ENCODE measurements around the gene ZBED3. TPM values are rescaled to one million over a fixed set of nuclear protein-coding genes. Genes with fewer than 3 reads are reported as not detected.

The ZBED3 gene, protein sequence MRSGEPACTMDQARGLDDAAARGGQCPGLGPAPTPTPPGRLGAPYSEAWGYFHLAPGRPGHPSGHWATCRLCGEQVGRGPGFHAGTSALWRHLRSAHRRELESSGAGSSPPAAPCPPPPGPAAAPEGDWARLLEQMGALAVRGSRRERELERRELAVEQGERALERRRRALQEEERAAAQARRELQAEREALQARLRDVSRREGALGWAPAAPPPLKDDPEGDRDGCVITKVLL
- total RNA-seq (2014; rRNA removed; shearing (Covaris generic); ENCODE audit: low replicate concordance), result 4.2 and 9.4 TPM in 2 replicates

DNA sequence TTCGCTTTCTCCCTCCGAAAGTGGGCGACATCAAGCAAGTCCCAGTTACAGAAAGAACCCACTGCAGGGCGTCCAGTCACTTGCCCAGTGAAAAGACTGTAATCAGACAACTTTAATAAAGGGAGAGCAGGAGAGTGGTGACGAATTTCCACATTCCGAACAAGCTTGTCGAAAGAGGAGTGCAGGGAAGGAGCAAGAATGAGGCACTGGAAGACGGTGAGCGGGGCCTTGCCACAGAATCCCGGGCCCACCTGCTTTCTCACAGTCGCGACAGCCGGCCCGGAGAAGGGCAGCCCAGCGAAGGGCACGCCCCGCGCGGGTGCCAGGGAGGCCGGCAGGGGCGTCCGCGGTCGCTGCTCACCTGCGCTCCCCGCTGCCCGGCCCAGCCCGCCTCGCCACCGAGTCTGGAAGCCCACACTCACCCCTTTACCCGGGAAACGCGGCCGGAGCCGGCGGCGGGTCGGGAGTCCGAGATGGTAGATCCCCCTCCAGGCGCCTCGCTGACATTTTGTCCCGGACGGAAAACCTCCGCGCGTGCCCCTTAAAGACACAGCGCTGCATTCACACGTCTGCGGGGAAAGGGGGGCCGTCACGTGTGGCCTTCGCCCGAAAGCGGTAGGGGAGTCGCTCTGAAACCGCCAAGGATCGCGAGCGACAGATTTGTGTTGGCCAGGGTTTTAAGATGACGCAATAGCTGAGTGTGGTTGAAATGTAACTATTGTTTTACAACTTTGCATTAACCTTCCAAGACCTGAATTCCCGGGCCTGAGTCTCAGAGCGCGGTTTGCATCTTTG is at the start of gene ZBED3:
ZBED3 (minus strand) TSS at position 597 of the 795 bp plus-strand sequence. CDS start 9,407 bp downstream, outside the sequence.
- Histone ChIP-seq H3K9me2 (replicated peaks; ENCODE audit: insufficient read depth, low read length) (no peaks in the 10 kb centered on the region), H3K27me3 (ENCODE audit: low read length) (no peaks in the 10 kb centered on the region), H3K27ac (ENCODE audit: low read length) (peak within 1 kb of the TSS; percentile 75), H2AFZ (ENCODE audit: low read length) (peak within 1 kb of the TSS; percentile 78), H3K4me3 (ENCODE audit: low read length) (peak within 1 kb of the TSS; percentile 74), H3K36me3 (ENCODE audit: insufficient read depth, low read length) (peaks cover 7% of the 10 kb centered on the region; the same call in 1 of the 2 replicates), H3K9me3 (ENCODE audit: low read length) (no peaks in the 10 kb centered on the region), H3K79me2 (ENCODE audit: low read length) (peaks cover 50% of the 10 kb centered on the region), H4K20me1 (ENCODE audit: insufficient read depth, low read depth, low read length) (no peaks in the 10 kb centered on the region), H3K4me2 (ENCODE audit: low read depth, low read length, poor library complexity, severe bottlenecking) (peak within 1 kb of the TSS; percentile 98), H3K9ac (ENCODE audit: low read length) (peak within 1 kb of the TSS; percentile 78), H3K4me1 (ENCODE audit: low read length) (peaks cover 33% of the 10 kb centered on the region)
- peak; percentile 92 for DNase-seq

DNA sequence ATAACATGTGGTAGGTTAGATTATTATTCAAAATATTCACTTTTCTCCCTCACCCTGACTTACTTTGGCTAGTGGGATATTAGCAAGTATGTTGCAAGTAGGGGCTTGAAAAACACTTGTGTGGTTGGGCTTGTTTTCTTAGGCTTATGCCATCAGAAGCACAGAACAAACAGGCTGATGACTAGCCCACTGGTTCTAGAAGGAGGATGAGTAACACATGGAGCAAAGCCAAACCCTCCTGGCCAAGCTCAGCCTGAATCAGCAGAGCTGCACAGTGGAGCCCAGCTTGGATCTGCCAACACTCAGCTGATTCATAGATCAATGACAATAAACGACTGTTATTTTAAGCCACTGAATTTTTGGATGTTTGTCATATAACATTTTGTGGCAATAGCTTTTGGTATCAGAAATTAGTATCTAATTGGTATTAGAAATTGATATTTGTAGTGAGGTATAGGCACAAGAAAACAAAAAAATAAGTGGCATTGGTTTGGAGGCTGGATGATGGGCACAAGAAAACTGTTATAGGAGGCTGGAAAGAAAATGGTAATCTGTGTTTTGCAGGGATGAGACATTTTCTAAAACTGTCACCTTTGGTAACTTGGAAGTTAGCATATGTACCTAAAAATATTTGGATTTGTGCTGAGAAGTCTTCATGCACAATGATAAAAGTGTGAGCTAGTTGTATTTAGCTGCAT is 46.1 kb upstream of the ZBED3 start:
- H3K9me3 ChIP-seq (ENCODE audit: low read length), result no peaks in the 10 kb centered on the region
- no peaks in the 10 kb centered on the region for H4K20me1 ChIP-seq (ENCODE audit: insufficient read depth, low read depth, low read length)
- no peaks in the 10 kb centered on the region for H3K36me3 ChIP-seq (ENCODE audit: insufficient read depth, low read length)
- H2AFZ ChIP-seq (ENCODE audit: low read length), result no peak overlapping the region
- no peak overlapping the region for H3K27ac ChIP-seq (ENCODE audit: low read length)
- no peak overlapping the region for H3K4me2 ChIP-seq (ENCODE audit: low read depth, low read length, poor library complexity, severe bottlenecking)
- H3K9me2 ChIP-seq (replicated peaks; ENCODE audit: insufficient read depth, low read length), result no peaks in the 10 kb centered on the region
- DNase-seq, result no peak
- H3K79me2 ChIP-seq (ENCODE audit: low read length), result no peaks in the 10 kb centered on the region
- no peaks in the 10 kb centered on the region for H3K27me3 ChIP-seq (ENCODE audit: low read length)
- no peaks in the 10 kb centered on the region for H3K4me1 ChIP-seq (ENCODE audit: low read length)
- no peak overlapping the region for H3K4me3 ChIP-seq (ENCODE audit: low read length)
- H3K9ac ChIP-seq (ENCODE audit: low read length), result no peak overlapping the region

DNA sequence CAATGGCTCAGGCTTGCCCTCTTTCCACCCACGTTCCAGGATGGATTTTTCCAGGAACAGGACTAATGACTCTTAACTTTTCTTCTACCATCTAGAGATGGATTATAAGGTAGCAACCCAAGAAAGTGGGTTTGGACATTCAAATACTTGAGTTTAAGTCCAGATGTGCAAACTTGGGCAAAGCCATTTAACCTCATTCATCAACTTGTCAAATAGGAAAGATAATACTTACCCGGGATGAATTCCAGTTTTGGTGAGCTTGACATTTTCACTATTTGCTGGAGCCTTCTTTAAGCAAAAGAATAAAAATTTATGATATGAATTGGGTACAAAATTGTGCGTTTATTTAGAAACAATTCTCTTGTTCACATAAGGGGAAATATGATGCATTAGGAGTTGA is 44.3 kb upstream of the ZBED3 start:
- Histone ChIP-seq H3K9me3 (ENCODE audit: low read length) (no peaks in the 10 kb centered on the region), H3K79me2 (ENCODE audit: low read length) (no peaks in the 10 kb centered on the region), H4K20me1 (ENCODE audit: insufficient read depth, low read depth, low read length) (no peaks in the 10 kb centered on the region), H3K4me2 (ENCODE audit: low read depth, low read length, poor library complexity, severe bottlenecking) (no peak overlapping the region), H3K4me1 (ENCODE audit: low read length) (no peaks in the 10 kb centered on the region), H3K36me3 (ENCODE audit: insufficient read depth, low read length) (no peaks in the 10 kb centered on the region), H3K9ac (ENCODE audit: low read length) (no peak overlapping the region), H2AFZ (ENCODE audit: low read length) (no peak overlapping the region), H3K27me3 (ENCODE audit: low read length) (no peaks in the 10 kb centered on the region), H3K4me3 (ENCODE audit: low read length) (no peak overlapping the region), H3K9me2 (replicated peaks; ENCODE audit: insufficient read depth, low read length) (no peaks in the 10 kb centered on the region), H3K27ac (ENCODE audit: low read length) (no peak overlapping the region)
- no peak for DNase-seq

DNA sequence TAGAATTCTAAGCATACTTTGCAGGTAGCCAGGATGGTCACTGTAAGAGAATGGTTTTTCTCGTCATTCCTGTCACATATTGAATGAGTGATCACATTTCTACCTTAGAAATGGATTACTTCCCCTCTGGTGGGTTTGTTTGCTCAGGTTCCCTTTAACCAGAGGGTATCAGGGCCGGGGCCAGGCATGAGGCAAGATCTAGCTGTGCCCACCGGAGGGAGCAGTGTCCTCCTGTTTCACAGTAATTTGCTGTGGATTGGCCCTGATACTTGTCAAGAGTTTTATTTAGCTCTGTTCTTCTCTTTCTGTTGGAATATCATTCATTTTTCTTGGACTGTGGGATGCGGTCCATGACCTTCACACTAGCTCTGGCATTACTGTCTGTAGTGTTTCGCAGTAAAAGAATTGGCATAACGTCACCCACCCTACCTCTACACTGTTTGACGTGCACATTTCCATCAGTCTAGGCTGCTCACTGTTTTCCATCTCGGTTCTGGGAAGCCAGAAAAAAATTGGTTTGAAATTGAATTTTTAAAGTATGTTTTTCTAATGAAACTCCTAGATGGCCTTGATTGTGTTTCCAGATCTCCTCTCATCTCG is 42.4 kb upstream of the ZBED3 start:
- DNase-seq, result peak; percentile 70
- H4K20me1 ChIP-seq (ENCODE audit: insufficient read depth, low read depth, low read length), result no peaks in the 10 kb centered on the region
- no peak overlapping the region for H2AFZ ChIP-seq (ENCODE audit: low read length)
- H3K27ac ChIP-seq (ENCODE audit: low read length), result no peak overlapping the region
- H3K36me3 ChIP-seq (ENCODE audit: insufficient read depth, low read length), result no peaks in the 10 kb centered on the region
- H3K79me2 ChIP-seq (ENCODE audit: low read length), result no peaks in the 10 kb centered on the region
- no peaks in the 10 kb centered on the region for H3K4me1 ChIP-seq (ENCODE audit: low read length)
- no peaks in the 10 kb centered on the region for H3K9me2 ChIP-seq (replicated peaks; ENCODE audit: insufficient read depth, low read length)
- H3K9ac ChIP-seq (ENCODE audit: low read length), result no peak overlapping the region
- H3K27me3 ChIP-seq (ENCODE audit: low read length), result no peaks in the 10 kb centered on the region
- no peak overlapping the region for H3K4me3 ChIP-seq (ENCODE audit: low read length)
- no peak overlapping the region for H3K4me2 ChIP-seq (ENCODE audit: low read depth, low read length, poor library complexity, severe bottlenecking)
- no peaks in the 10 kb centered on the region for H3K9me3 ChIP-seq (ENCODE audit: low read length)

DNA sequence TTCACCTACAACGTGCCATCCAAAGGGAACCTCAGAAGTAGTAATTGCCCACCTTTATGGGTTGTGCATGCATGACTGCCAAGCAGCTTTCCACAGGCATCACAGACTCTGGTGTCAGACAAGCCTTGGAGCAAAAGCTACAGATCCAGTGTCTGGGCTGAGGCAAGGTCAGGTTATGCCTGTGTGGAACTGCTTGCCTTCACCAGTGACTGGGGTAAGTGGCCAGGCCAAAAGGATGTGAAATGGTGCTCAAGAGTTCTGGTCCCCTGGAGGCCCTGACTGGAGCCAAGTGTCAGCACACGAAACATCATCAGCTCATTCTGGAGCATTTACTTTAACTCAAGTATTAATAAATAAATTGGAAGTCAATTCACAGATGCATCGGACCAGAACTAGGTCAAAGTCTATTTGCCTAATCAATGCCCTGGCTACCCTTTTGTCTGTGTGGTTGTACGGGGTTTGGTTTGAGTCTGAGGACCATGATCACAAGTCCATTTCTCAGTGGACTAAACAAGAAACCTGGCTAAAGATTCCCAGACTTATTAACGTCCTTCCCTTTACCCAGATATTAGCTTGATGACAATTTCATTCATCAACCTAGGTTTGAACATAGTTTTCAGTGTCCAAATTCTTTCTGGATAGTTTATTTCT is 41.5 kb upstream of the ZBED3 start:
- Histone ChIP-seq H3K79me2 (ENCODE audit: low read length) (no peaks in the 10 kb centered on the region), H3K27ac (ENCODE audit: low read length) (no peak overlapping the region), H3K9ac (ENCODE audit: low read length) (no peak overlapping the region), H3K9me2 (replicated peaks; ENCODE audit: insufficient read depth, low read length) (no peaks in the 10 kb centered on the region), H4K20me1 (ENCODE audit: insufficient read depth, low read depth, low read length) (no peaks in the 10 kb centered on the region), H3K4me2 (ENCODE audit: low read depth, low read length, poor library complexity, severe bottlenecking) (no peak overlapping the region), H3K4me1 (ENCODE audit: low read length) (no peaks in the 10 kb centered on the region), H3K9me3 (ENCODE audit: low read length) (no peaks in the 10 kb centered on the region), H2AFZ (ENCODE audit: low read length) (no peak overlapping the region), H3K36me3 (ENCODE audit: insufficient read depth, low read length) (0 out of 2 replicates have a peak, but pooled peaks cover 3% of the 10 kb centered on the region), H3K27me3 (ENCODE audit: low read length) (no peaks in the 10 kb centered on the region), H3K4me3 (ENCODE audit: low read length) (no peak overlapping the region)
- no peak for DNase-seq

GRCh38 chr5:77123057-77123456 is 36.0 kb upstream of the ZBED3 start:
- Histone ChIP-seq H2AFZ (ENCODE audit: low read length) (no peak overlapping the region), H4K20me1 (ENCODE audit: insufficient read depth, low read depth, low read length) (no peaks in the 10 kb centered on the region), H3K36me3 (ENCODE audit: insufficient read depth, low read length) (0 out of 2 replicates have a peak, but pooled peaks cover 3% of the 10 kb centered on the region), H3K4me1 (ENCODE audit: low read length) (no peaks in the 10 kb centered on the region), H3K9ac (ENCODE audit: low read length) (no peak overlapping the region), H3K9me2 (replicated peaks; ENCODE audit: insufficient read depth, low read length) (no peaks in the 10 kb centered on the region), H3K79me2 (ENCODE audit: low read length) (no peaks in the 10 kb centered on the region), H3K4me2 (ENCODE audit: low read depth, low read length, poor library complexity, severe bottlenecking) (no peak overlapping the region), H3K4me3 (ENCODE audit: low read length) (no peak overlapping the region), H3K27ac (ENCODE audit: low read length) (no peak overlapping the region), H3K9me3 (ENCODE audit: low read length) (no peaks in the 10 kb centered on the region), H3K27me3 (ENCODE audit: low read length) (no peaks in the 10 kb centered on the region)
- DNase-seq, result no peak

- no peaks in the 10 kb centered on the region for H3K4me1 ChIP-seq (ENCODE audit: low read length)
- H3K79me2 ChIP-seq (ENCODE audit: low read length), result no peaks in the 10 kb centered on the region
- DNase-seq, result no peak
- H2AFZ ChIP-seq (ENCODE audit: low read length), result no peak overlapping the region
- no peaks in the 10 kb centered on the region for H3K9me2 ChIP-seq (replicated peaks; ENCODE audit: insufficient read depth, low read length)
- 0 out of 2 replicates have a peak, but pooled peaks cover 3% of the 10 kb centered on the region for H3K36me3 ChIP-seq (ENCODE audit: insufficient read depth, low read length)
- no peak overlapping the region for H3K4me2 ChIP-seq (ENCODE audit: low read depth, low read length, poor library complexity, severe bottlenecking)
- H3K27ac ChIP-seq (ENCODE audit: low read length), result no peak overlapping the region
- no peak overlapping the region for H3K9ac ChIP-seq (ENCODE audit: low read length)
- H4K20me1 ChIP-seq (ENCODE audit: insufficient read depth, low read depth, low read length), result no peaks in the 10 kb centered on the region
- no peaks in the 10 kb centered on the region for H3K9me3 ChIP-seq (ENCODE audit: low read length)
- H3K4me3 ChIP-seq (ENCODE audit: low read length), result no peak overlapping the region
- no peaks in the 10 kb centered on the region for H3K27me3 ChIP-seq (ENCODE audit: low read length)
These were observed 33.6 kb upstream of the ZBED3 start for GRCh38 chr5:77120706-77121105.
